Suppressor macrophage treated with lipopolysaccharide for 1 hour (primary cell): ENCODE results near the gene BCL11A.
"Not testable (repeated sequence)": the region's sequence is repeated elsewhere in the genome, so short reads cannot be mapped to it uniquely, and the experiment has no call there.

ENCODE experiments used
- DNase-seq, 3 donors: peaks; one replicate each; pipeline ENCODE4 v3.0.0-alpha.2; 2020 to 2022

BCL11A gene

DNA sequence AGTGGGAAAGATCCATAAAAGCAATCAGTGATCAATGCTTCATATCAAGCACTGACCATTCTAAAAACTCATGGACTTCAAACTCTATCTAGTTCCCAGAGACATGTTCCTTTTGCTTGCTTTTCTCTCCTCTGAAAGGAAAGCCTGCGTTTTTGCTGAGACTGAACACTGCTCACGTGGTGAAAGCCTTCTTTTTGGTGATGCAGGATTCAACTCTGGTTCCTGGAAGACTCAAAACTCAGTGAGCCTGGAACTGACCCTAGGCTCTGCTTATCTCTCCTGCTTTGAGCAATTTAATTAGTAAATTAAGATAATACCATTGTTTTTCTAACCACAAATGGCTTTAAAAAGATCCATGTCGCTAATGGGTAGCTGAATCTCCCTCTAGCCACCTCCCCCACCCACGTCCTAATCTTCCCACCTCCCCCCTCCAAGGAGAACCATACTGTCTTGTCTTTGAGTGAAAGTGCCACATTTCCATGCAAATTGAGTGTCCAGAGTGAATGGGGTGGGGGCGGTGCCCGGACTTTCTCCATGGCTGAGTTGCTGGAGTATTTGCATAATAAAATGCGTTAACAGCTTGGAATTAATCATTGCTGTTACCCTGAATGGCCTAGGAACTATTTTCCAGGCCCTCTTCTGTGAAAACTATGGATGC, 130.5 kb downstream of the BCL11A start:
- no peak for DNase-seq

- DNase-seq: not testable (repeated sequence)
These were observed 136.2 kb downstream of the BCL11A start for GRCh38 chr2:60417210-60417609.

GRCh38 chr2:60416221-60417008, 137.0 kb downstream of the BCL11A start:
- peak; percentile 81 to 90 (median 89) for DNase-seq

DNA sequence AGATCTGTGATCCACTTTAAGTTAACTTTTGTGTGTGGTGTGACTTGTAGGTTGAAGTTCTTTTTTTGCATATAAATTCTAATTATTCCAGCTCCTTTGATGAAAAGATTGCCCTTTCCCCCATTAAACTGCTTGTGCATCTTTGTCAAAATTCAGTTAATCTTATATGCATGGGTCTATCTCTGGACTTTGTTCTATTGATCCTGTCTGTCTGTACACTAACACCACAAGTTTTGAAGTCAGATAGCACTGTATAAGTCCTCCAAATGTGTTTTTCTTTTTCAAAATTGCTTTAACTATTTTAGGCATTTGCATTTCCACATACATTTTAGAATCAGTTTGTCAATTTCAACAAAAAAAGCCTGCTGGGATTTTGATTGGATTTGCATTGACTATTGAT, 137.6 kb downstream of the BCL11A start:
- no peak for DNase-seq

DNA sequence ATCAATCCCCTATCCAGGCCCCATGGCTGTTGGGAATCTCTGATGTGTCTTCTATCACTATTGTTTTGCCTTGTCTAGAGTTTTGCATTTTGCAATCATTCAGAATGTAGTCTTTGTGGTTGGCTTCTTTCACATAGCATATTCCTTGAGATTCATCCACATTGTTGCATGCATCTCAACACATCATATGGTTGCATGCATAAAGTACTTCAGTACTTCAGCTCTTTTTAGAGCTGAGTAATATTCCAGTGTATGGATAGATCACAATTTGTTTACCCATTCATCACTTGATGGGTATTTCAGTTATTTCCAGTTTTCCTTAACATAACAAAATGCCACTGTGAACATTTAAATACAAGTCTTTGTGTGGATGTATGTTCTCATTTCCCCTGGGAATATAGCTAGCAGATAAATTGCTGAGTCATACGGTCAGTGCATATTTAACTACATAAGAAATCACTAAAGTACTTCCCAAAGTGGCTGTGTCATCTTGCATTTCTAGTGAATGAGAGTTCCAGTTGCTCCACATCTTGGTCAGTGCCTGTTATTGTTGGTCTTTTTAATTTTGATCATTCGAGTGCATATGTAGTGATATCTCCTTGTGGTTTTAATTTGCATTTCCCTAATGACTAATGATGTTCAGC, 138.8 kb downstream of the BCL11A start:
- peak; percentile 19 to 64 (median 52) for DNase-seq

DNA sequence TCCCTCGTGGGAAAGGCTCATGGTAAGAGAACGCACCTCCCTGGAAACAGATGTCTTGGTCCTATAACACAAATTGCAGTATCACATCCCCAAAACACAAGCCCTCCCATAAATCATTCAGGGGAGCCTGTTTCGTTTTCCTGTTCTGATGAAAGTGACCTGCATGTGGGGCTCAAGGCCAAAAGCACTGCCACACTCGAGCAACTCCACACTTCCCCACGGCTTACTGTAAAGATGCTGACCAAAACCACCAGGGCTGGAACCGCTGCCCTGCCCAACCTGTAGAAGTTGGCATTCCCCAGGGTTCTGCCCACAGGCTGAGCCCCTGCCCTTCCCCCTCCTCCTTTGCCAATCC, 139.7 kb downstream of the BCL11A start:
- DNase-seq: peak in 2 of 3 donors; percentile 24 to 50

DNA sequence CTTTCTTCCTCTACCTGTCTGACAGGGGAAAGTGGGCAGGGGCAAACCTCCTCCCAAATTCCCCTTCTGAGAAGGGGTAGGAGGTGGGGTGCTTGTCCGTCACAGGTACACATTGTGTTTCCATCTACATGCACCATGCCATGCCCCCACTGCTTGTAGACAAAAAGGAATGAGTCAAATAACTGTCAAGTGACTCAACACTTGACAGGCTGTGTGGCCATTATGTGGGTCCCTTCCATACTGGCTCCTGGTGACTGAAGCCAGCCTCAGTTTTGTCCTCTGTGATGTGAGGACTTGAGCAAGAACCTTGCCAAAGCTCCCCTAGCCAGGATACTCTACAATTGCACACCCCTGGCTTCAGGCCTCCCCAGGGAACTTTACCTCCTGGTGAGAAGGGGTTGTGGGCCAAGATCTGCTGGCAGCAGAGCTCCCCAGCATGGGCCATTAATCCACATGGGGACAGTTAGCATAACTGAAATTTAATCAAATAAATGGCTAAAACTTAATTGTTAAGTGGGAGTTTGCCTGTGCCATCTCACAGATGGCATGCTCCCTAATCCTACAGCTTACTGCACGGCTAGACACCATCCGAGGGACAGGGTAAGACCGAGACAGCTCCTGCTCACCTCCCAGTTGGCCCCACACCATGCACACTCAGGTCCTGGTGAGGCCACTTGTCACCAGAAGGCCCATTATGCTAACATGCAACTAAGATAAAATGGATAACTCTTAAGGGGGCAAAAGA, 140.2 kb downstream of the BCL11A start:
- peak in 2 of 3 donors; percentile 24 to 37 for DNase-seq

DNA sequence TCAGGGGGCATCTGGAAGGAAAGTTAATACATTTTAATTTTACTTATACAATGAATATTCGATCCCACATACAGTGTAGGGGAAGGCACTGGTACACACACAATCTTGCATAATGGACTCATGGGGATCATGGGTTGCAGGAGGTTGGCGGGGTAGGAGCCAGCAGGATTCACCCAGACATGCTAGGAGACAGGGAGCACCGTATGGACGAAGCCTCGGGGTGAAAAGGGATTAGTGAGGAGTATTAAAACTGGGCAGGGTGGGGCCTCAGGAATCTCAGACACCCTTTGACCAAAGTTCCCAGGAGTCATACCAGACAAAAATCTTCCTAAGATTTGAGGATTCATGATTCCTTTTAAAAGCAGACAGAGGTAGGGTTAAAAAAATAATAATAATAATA, 140.8 kb downstream of the BCL11A start:
- no peak for DNase-seq

- no peak for DNase-seq
These were observed 141.4 kb downstream of the BCL11A start for GRCh38 chr2:60412027-60412426.

DNA sequence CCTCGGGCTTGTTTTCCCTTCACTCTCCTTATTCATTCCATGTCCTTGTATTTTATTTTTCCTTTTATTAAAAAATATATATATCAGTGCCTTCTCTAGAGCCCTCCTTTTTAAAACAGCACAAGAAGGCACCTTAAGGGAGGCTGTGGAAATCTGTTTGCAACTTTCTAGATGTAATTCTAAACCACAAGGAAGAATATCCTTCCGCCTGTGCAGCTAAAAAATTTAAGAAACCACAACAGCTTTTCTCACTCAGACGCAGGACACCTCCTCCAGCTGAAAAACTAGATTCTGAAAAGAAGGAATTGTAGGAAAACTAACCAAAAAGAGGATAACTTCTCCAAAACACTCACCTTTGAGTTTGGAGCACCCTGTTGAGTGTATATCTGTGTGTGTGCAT, 142.2 kb downstream of the BCL11A start:
- no peak for DNase-seq

DNA sequence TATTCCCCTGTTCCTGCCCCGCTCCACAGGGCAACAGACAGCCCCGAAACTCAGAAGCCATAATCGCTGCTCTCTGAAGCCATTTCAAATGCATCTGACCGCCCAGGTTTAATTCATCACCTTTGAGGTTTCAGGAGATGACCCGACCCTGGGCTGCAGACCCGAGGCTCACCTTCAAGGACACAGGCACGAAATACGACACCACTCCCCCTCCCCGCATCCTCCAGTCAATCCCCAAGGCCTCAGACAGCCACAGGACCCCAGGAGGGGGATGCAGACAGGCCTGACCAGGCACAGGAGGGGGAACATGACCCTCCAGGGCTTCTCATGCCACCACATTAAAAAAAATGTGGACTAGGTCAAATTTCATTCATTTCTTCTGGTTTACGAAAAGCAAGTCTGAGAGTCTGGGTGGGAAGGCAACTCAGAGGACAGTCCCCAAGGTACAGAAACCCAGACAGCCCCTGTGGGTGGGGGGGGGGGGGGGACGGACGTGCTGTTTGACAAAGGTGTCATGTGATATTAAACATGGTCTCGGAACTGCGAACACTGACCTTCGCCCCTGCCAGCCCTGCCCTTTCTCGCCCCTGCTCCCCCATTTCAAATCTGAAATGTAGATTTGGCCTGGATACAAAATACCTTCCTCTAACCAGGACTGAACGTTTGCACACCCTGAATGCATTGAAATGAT, 142.9 kb downstream of the BCL11A start:
- no peak for DNase-seq

DNA sequence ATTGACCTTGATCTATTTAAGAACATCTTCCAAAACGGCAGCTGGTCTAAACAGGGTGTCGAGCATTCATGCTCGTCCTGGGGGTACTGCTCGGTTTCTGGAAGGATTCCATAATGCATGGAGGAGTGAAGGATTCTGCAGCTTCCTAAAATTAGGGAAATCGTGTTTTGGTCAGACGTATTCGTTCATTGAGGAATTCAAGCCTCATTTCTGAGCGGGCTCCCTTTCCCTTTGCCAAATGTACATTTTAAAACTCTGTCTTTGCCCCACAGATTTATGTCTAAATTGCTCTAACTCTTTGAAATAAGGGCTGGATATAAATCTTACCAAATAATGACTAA, 144.0 kb downstream of the BCL11A start:
- DNase-seq: no peak

DNA sequence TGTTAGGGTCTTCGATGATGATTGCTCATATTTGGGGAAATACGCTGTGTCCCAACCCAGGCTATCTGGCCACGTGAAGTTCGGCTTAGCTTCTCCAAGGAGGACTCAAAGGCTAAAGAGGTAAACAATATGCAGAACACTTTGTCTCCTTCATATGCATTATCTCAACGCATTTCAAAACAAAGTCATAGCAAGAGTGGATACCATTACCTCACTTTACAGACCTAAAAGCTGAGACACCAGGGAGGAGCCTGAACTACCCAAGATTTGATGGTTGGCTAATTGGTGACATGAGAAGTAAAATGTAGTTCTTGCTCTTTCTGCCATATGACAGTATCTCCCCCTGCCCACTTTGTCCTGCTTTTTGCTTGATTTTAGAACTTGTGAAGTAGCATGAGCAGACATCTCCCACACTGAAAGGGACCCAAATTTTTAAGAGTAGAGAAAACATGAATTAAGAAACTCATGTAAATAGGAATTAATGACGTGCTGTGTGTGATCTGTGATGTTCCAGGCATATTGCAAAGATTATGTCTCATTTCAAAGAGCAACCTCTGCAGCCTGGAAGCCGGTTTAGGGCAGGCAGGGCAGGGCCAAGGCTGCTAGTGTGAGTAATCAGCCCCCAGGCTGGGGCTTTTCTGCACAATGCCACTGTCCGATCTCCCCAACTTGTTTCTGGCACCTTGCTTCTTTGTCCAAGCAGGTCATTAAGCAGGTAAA, 144.5 kb downstream of the BCL11A start:
- no peak for DNase-seq

- DNase-seq: no peak
These were observed 145.2 kb downstream of the BCL11A start for GRCh38 chr2:60408207-60408606.

DNA sequence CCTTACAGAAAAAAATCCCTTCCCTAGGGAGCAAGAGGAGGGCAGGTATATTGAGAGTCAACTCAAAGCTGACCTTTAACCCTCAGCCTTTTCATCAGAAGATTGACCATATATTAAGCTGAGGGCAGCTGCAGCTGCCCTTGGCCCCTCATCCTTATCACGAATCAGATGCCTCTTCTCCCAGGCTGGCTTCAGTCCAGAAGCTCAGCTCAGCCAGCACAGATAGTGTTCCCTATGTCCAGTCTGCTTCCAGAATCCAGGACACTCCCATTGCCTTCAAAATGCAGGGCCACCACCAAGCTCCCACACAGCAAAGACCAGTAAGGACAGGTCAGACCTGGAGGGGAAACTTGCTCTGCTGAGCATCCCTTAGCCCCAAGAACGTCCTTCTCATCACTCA, 146.1 kb downstream of the BCL11A start:
- DNase-seq: no peak

- DNase-seq: no peak
These were observed 147.3 kb downstream of the BCL11A start for GRCh38 chr2:60406192-60406591.

GRCh38 chr2:60405271-60405919, 148.1 kb downstream of the BCL11A start:
- DNase-seq: no peak
